ENCODE measurements around the gene PIGS.

DNA sequence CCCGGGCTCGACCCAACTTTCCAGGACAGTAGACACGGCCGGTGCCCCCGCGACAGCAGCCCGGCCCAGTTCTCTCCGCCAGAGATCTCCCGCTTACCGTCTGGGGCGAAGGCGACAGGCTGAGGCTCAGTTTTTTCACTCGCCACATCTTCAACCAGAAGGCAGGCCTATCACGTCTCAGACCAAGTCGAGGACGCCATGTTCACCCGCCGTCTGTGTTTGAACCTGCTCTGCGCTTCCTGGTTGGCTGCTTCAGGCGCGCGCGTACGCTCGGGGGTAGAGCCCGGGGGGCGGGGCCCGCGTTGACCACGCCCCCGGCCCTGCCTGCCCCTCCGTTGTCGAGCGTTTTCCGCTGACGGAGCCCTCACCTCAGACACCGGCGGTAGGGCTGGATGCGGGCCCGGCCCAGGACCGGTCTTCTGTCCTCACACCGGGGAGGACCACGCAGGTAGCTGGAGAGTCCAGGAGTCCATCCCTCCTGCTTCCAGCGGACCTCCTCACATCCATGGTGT is 27.5 kb upstream of the PIGS start, which contains the start of gene SPAG5:
- TF ChIP-seq, protein P1, sequence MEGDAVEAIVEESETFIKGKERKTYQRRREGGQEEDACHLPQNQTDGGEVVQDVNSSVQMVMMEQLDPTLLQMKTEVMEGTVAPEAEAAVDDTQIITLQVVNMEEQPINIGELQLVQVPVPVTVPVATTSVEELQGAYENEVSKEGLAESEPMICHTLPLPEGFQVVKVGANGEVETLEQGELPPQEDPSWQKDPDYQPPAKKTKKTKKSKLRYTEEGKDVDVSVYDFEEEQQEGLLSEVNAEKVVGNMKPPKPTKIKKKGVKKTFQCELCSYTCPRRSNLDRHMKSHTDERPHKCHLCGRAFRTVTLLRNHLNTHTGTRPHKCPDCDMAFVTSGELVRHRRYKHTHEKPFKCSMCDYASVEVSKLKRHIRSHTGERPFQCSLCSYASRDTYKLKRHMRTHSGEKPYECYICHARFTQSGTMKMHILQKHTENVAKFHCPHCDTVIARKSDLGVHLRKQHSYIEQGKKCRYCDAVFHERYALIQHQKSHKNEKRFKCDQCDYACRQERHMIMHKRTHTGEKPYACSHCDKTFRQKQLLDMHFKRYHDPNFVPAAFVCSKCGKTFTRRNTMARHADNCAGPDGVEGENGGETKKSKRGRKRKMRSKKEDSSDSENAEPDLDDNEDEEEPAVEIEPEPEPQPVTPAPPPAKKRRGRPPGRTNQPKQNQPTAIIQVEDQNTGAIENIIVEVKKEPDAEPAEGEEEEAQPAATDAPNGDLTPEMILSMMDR (IDR thresholded peaks at IDR 0.05; ENCODE audit: low read length): no peak
- no peak for TF ChIP-seq EZH2 (IDR thresholded peaks at IDR 0.05; ENCODE audit: borderline replicate concordance, low read length)
